Fibroblast of villous mesenchyme (primary cell): ENCODE data around the gene ERH. TPM values are rescaled to one million over a fixed set of nuclear protein-coding genes. Genes with fewer than 3 reads are reported as not detected.
A peak's percentile ranks its signal among the peaks of the same experiment; 100 is the strongest.
"Not testable (repeated sequence)": the region's sequence is repeated elsewhere in the genome, so short reads cannot be mapped to it uniquely, and the experiment has no call there.

ENCODE experiments used
- DNase-seq: peaks from one replicate; pipeline ENCODE4 v3.0.0-alpha.2; 2010; ENCODE audit warnings: low read depth
- H3K4me3 ChIP-seq: 2 replicates; pipeline ENCODE4 v1.5.1; 2011; ENCODE audit warnings: low read depth, mild to moderate bottlenecking, low read length
- total RNA-seq: library from RNA; depleted of rRNA; stranded (reverse); fragments of >200 nt; gene quantifications from 2 replicates; pipeline ENCODE4 v1.2.3, GENCODE V29; 2012
- TF ChIP-seq, protein P1 (sequence below): IDR thresholded peaks from 2 replicates; pipeline ENCODE4 v1.5.1; 2012; ENCODE audit warnings: low read depth, mild to moderate bottlenecking, low read length; ENCODE audit not compliant: insufficient read depth

ERH gene
- total RNA-seq, 1 donor: 121 TPM

DNA sequence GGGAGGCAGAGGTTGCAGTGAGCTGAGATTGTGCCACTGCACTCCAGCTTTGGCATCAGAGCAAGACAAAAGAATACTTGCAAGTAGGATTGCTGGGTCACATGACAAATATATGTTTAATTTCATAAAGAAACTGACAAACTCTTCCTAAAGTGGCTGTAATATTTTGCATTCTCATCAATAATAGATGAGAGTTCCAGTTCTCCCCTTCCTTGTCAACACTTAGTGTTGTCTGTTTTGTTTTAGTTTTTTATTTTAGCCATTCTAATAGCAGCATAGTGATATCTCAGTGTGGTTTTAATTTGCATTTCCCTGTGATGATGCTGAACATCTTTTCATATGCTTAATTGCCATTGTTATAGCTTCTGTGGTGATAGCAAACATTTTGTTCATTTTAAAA, 31.5 kb upstream of the ERH start:
- TF ChIP-seq, protein P1, sequence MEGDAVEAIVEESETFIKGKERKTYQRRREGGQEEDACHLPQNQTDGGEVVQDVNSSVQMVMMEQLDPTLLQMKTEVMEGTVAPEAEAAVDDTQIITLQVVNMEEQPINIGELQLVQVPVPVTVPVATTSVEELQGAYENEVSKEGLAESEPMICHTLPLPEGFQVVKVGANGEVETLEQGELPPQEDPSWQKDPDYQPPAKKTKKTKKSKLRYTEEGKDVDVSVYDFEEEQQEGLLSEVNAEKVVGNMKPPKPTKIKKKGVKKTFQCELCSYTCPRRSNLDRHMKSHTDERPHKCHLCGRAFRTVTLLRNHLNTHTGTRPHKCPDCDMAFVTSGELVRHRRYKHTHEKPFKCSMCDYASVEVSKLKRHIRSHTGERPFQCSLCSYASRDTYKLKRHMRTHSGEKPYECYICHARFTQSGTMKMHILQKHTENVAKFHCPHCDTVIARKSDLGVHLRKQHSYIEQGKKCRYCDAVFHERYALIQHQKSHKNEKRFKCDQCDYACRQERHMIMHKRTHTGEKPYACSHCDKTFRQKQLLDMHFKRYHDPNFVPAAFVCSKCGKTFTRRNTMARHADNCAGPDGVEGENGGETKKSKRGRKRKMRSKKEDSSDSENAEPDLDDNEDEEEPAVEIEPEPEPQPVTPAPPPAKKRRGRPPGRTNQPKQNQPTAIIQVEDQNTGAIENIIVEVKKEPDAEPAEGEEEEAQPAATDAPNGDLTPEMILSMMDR: no peak
- no peak for DNase-seq
- no peak overlapping the region for H3K4me3 ChIP-seq

- TF ChIP-seq, protein P1: no peak
- DNase-seq: no peak
- no peak overlapping the region for H3K4me3 ChIP-seq
Measured at GRCh38 chr14:69428289-69428998, 30.3 kb upstream of the ERH start.

DNA sequence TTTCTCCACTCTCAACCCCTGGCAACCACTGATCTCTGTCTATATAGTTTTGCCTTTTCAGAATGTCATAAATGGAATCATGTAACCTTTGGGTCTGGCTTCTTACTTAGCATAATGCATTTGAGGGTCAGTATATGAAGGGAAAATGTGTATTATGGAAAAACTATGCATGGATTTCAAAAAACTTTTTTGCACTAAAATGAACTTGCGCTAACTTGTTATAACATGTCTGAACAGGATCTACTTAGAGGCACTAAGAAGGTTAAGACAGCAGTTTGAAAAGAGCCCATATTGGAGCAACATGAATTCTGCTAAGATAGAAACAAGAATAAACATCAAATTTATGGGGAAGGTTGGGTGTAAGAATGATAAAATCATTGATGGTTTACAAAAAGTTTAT, 29.5 kb upstream of the ERH start:
- no peak overlapping the region for H3K4me3 ChIP-seq
- DNase-seq: no peak
- TF ChIP-seq, protein P1: no peak

GRCh38 chr14:69424149-69424923, 26.2 kb upstream of the ERH start:
- no peak overlapping the region for H3K4me3 ChIP-seq
- TF ChIP-seq, protein P1: no peak
- peak; percentile 39 for DNase-seq

- TF ChIP-seq, protein P1: no peak
- no peak overlapping the region for H3K4me3 ChIP-seq
- DNase-seq: no peak
Measured at GRCh38 chr14:69423279-69423678, 25.2 kb upstream of the ERH start.

DNA sequence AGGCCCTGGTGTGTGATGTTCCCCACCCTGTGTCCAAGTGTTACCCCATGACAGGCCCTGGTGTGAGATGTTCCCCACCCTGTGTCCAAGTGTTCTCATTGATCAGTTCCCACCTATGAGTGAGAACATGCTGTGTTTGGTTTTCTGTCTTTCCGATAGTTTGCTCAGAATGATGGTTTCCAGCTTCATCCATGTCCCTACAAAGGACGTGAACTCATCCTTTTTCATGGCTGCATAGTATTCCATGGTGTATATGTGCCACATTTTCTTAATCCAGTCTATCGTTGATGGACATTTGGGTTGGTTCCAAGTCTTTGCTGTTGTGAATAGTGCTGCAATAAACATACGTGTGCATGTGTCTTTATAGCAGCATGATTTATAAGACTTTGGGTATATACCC, 18.0 kb upstream of the ERH start:
- DNase-seq, H3K4me3 ChIP-seq: not testable (repeated sequence)

GRCh38 chr14:69413483-69413882, 15.4 kb upstream of the ERH start:
- no peak overlapping the region for H3K4me3 ChIP-seq
- TF ChIP-seq, protein P1: no peak
- DNase-seq: no peak
